Stimulated activated CD4-positive, alpha-beta T cell treated with anti-CD3 and anti-CD28 coated beads, Interleukin-15, amount 100 ng/mL, for 24 hours (primary cell): ENCODE results near the gene CEP128.

ENCODE experiments used
- DNase-seq: peaks from one replicate; pipeline ENCODE4 v3.0.0-alpha.2; 2020

The CEP128 gene

DNA sequence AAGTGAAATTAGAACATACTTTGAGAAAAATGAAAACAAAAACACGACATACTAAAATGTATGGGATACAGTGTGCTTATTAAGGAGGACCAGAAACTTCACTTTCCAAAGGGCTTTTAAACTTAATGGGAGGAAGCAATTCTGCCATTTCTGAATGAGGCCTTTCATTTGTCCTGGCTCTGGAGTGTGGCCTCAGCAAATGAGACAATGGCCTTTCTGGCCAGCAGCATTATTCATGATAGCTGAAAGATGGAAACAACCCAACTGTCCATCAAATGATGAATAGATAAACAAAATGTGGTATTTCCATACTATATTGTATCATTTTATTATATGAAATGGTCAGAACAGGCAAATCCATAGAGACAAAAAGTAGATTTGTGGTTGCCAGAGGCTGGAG lies 338.6 kb downstream of the CEP128 start:
- no peak for DNase-seq

- peak; percentile 3 for DNase-seq
Measured at GRCh38 chr14:80587096-80587724, 354.3 kb downstream of the CEP128 start.

DNA sequence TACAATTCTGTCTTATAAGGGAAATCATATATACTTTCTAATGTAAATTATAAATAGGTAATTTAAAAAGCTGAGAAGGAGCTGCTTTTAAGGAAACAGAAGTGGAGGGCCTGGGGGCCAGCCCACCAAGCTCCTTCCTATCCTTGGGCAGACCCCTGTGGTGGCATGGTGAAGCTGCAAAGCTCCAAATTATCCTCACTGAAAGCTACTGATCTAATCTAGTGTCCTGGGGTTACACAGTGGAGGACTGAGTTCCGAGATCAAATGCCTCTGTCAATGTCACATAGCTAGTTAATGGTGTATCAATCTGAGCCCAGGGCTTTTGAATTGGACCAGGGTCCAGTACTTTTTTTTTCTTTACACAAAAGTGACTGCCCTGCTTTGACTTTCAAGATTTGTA lies 355.4 kb downstream of the CEP128 start:
- no peak for DNase-seq

GRCh38 chr14:80585506-80585835 lies 356.1 kb downstream of the CEP128 start:
- no peak for DNase-seq

GRCh38 chr14:80584744-80585505 lies 356.6 kb downstream of the CEP128 start:
- DNase-seq = no peak

GRCh38 chr14:80577599-80577998 lies 363.9 kb downstream of the CEP128 start:
- DNase-seq = no peak

- DNase-seq = no peak
Measured at GRCh38 chr14:80576401-80576800, 365.1 kb downstream of the CEP128 start.

- no peak for DNase-seq
Measured at GRCh38 chr14:80575763-80576162, 365.8 kb downstream of the CEP128 start.

DNA sequence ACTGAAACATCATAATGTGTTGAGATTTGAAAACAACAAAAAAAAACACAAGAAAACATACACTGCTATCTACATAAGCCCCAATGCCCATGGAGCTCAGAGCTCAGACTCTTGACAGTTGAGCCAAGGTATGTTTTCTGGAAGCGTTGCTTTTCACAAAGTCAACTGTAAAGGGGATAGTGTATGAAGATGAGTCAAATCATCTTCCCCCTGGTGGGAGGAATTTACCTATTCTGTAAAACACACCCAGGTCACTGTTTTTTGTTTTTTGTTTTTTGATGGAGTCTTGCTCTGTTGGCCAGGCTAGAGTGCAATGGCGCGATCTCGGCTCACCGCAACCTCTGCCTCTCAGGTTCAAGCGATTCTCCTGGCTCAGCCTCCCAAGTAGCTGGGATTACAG lies 368.9 kb downstream of the CEP128 start:
- DNase-seq = no peak

- DNase-seq = no peak
Measured at GRCh38 chr14:80570930-80571298, 370.6 kb downstream of the CEP128 start.

DNA sequence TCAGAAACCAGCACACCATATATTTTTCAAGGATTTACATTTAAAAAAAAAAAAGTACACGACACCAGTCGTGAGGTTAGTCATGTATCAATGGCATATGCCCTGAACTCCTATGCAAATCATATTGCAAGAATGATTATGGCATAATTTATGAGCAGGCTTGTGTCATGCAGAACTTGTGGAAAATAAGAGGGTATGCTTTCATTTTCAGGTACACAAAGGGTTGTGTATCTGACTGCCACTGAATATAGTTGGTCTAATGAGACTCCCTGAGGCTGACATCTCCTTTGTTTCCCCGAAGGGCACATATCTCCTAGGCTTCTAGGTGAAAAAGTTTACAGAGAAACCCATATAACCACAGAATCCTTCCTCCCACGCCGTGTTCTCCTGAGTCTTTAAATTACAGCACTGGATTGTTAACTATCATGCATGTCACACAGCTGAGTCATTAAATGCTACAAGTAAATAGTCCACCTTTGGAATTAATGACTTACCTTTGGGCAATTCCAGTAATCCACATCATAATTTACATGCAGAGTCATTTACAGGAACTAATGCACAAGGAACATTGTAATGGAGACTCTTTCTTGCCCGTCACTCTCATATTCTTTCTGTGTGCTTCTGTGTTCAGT lies 373.5 kb downstream of the CEP128 start:
- peak; percentile 6 for DNase-seq

- no peak for DNase-seq
Measured at GRCh38 chr14:80565001-80565400, 376.5 kb downstream of the CEP128 start.

GRCh38 chr14:80564051-80564450 lies 377.5 kb downstream of the CEP128 start:
- DNase-seq = no peak

DNA sequence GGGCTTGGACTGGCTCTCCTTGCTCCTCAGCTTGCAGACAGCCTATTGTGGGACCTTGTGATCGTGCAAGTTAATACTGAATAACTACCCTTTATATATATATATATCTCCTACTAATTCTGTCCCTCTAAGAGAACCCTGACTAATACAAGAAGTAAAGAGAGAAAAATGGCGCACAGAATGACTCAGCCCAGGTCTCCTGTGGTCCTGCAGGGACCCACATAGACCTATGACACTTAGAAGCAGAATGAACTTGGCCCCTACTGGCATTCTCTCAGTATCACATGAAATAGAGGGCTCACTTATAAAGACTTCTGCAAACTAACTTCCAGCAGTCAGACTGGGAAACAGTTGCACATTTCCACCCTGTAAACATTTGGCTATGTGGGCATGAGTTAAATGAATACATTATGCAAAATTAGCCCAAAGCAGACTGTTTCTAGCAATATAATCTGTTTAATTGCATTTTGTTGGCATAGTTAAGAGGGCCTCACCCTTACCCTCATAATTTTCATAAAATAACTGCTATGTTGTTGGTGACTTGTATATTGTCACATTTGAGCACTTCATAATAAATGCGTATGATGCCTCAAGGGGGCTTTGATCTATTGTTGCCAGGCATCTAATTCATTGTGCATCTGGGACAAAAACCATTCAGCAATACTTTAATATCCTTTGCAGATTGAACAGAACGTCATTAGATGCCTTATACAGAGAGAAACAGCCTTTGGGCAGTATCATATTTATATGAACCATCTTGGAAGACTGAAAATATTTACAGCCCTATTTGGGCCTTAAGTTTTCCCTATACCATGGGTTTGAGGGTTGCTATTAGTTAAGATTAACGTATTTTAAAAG lies 380.5 kb downstream of the CEP128 start:
- no peak for DNase-seq

- no peak for DNase-seq
Measured at GRCh38 chr14:80554139-80554538, 387.4 kb downstream of the CEP128 start.

DNA sequence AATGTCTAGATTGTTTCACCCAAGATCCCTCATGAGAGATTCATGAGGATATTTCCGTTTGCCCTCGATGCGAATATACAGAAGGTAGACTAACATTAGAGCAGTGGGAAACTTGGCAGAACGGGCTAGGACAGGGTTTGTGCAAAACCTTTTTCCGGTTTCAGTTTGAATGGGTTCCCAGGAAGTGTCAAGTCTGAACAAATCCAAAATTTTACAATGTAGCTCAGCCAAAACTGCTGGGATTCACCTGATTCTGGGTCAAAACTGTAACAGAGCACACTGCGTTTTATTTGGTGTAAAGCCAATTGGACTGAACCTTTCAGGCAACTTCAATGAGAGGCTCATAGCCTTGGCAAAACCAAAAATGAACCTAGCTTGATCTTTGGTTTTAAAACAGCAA lies 392.4 kb downstream of the CEP128 start:
- DNase-seq = no peak

DNA sequence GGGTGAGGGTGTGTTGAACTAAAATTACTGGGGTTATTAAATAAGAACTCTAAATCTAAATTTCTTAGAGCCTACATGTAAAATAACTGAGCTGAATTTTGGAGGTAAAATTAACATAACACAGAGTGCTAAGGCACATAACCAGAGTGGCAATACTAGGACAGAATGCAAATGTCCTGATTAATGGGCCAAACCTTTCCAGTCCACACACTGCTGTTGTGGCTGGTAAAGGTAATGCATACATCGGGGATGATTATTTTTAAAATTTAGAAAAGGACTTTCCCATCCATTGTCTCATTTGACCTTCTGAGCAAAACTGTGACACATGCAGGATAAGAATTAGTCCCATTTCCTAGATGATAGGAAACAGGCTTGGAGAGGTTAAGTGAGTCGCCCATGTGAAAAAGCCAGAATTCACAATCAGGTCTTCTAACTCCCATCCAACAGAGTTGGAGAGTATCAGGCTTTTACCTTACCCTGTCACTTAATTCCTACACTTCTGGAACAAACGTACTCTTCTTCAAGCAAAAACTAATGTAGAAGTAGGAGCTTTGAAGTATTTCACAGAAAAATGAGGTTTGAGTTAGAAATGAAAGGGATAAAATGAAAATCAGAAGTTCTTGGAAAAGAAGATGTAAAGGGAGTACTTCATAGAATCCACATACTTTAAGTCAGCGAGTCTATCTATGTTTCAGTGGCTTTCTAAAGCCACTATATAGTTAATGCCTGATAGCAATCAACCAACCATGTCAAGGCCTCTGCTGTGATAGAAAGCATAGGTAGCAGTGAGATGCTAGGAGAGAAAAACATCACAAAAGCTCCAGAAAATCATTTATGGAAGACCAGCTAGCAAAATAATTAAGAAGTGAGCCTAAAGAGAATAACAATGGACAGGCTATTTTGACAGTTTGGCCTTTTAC lies 395.3 kb downstream of the CEP128 start:
- DNase-seq = no peak

GRCh38 chr14:80544366-80544765 lies 397.2 kb downstream of the CEP128 start:
- no peak for DNase-seq

DNA sequence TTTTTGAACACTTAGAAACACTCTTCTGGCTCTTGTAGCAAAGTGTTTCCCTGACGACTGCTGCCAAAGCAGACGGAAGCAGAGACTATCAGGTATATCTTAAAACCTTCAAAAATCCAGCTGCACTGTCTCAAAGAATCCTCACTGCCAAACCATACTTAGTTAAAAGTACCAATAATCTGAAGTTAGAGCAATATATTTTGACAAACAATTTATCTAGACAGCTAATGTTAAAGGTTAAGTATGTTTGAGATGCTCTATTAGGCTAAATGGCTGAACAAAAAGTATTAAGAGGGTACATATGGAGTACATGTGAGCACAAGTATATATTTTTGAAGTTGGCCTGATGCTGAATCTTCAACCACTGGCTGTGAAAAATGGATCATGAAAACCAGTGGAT lies 398.3 kb downstream of the CEP128 start:
- no peak for DNase-seq

GRCh38 chr14:80538633-80539375 lies 402.7 kb downstream of the CEP128 start:
- DNase-seq = no peak

DNA sequence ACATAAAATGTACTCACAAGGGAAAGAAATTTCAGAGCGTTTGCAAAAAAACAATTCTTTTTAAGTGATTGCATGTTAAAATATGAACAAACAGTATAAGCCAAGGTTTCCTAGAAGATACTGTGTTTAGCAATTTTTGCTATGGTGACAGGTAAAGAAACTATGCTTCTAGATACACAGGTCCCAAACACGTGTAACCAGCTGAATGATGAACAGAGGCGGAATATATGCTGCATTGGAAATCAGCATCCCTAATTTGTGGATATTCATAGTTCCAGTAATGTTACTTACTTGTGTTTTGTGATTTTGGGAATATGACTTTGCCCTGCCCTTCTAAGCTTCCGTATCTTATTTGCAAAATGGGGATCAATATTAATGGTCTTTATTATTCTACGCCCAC lies 403.9 kb downstream of the CEP128 start:
- no peak for DNase-seq

- no peak for DNase-seq
Measured at GRCh38 chr14:80536456-80536855, 405.1 kb downstream of the CEP128 start.
